Measurements from ENCODE around the gene SVIL.
"Not testable (repeated sequence)": the region's sequence is repeated elsewhere in the genome, so short reads cannot be mapped to it uniquely, and the experiment has no call there.

Gene SVIL

GRCh38 chr10:29482591-29483431, 152.0 kb downstream of the SVIL start:
- no peak for DNase-seq

GRCh38 chr10:29481906-29482440, 152.8 kb downstream of the SVIL start:
- no peak for DNase-seq

- no peak for DNase-seq
Observed at GRCh38 chr10:29479981-29480954, 154.5 kb downstream of the SVIL start.

GRCh38 chr10:29479081-29479925, 155.5 kb downstream of the SVIL start:
- DNase-seq: no peak

- DNase-seq: no peak
Observed at GRCh38 chr10:29473406-29474100, 161.2 kb downstream of the SVIL start.

- no peak for DNase-seq
Observed at GRCh38 chr10:29473087-29473356, 161.7 kb downstream of the SVIL start.

GRCh38 chr10:29472301-29473086, 162.3 kb downstream of the SVIL start:
- no peak for DNase-seq

GRCh38 chr10:29471544-29471859, 163.3 kb downstream of the SVIL start:
- DNase-seq: no peak

GRCh38 chr10:29470843-29471543, 163.8 kb downstream of the SVIL start:
- DNase-seq: no peak

GRCh38 chr10:29470355-29470705, 164.4 kb downstream of the SVIL start:
- DNase-seq: no peak

GRCh38 chr10:29469481-29470354, 165.1 kb downstream of the SVIL start:
- no peak for DNase-seq

GRCh38 chr10:29465384-29465783, 169.4 kb downstream of the SVIL start:
- no peak for DNase-seq

- not testable (repeated sequence) for DNase-seq
Observed at GRCh38 chr10:29464671-29465171, 170.1 kb downstream of the SVIL start.

- DNase-seq: no peak
Observed at GRCh38 chr10:29461042-29461441, 173.7 kb downstream of the SVIL start.

GRCh38 chr10:29458190-29458589, 176.6 kb downstream of the SVIL start:
- DNase-seq: not testable (repeated sequence)

- no peak for DNase-seq
Observed at GRCh38 chr10:29455095-29455494, 179.7 kb downstream of the SVIL start.

- no peak for DNase-seq
Observed at GRCh38 chr10:29454250-29454649, 180.5 kb downstream of the SVIL start.

GRCh38 chr10:29452546-29452945, 182.2 kb downstream of the SVIL start:
- DNase-seq: no peak

- no peak for DNase-seq
Observed at GRCh38 chr10:29451946-29452345, 182.8 kb downstream of the SVIL start.

- no peak for DNase-seq
Observed at GRCh38 chr10:29450405-29450804, 184.4 kb downstream of the SVIL start.

All from activated effector memory CD4-positive, alpha-beta T cell treated with Interleukin-2 at 50 U/mL for 16 hours (primary cell).